Activated naive CD4-positive, alpha-beta T cell (primary cell): ENCODE results near the gene DNAJC25.
"Not testable (repeated sequence)": the region's sequence is repeated elsewhere in the genome, so short reads cannot be mapped to it uniquely, and the experiment has no call there.

Source experiments
- DNase-seq, 4 experiments: peaks; one replicate each; lab custom pipeline; 2025; lab: John Stamatoyannopoulos, UW

DNAJC25 gene

DNA sequence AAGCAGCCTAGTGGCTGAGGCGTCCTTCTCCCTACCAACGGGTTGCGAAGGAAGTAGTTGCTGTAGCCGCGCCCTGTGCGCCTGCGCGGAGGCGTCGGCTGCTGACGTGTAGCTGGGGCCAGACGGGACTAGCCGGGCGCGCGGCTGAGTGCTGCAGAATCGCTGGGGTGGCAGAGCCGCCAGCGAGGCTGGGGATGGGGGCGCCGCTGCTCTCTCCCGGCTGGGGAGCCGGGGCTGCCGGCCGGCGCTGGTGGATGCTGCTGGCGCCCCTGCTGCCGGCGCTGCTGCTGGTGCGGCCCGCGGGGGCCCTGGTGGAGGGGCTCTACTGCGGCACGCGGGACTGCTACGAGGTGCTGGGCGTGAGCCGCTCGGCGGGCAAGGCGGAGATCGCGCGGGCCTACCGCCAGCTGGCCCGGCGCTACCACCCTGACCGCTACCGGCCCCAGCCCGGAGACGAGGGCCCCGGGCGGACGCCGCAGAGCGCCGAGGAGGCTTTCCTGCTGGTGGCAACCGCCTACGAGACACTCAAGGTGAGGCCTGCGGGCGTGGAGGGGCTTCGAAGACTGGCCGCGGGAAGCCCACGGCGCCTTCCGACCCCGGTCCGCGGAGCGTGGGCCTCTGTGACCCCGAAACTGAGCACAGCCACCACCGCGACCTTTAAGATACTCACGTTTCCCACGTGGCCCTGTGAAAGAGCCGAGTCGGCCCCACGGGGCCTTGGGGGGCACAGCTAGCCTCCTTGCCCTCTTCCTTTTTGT, at the start of gene DNAJC25:
Gene DNAJC25, plus strand, starts transcription at position 121 of the 758 bp plus-strand sequence. Its CDS starts 74 bp downstream, at position 195.
- DNase-seq, result peak; percentile 84 to 93 (median 91)

DNA sequence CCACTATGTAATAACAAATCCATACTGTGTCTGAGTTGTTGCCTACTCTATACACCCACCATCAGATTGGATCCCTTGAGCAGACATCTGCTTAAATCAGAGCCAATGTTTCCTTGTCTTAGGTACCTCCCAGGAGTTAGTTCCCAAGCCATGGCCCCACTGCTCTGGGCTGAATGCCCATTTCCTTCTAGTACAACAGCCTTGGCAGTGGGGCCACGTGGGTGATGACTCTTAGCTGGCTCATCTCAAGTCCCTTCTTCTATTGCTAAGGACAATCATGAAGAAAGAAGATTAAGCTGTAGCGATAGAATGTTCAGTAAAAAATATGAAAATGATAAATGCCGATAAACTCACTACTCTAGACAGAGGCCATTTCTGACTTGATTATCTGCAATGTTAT, 48.2 kb upstream of the DNAJC25 start:
- no peak for DNase-seq

DNA sequence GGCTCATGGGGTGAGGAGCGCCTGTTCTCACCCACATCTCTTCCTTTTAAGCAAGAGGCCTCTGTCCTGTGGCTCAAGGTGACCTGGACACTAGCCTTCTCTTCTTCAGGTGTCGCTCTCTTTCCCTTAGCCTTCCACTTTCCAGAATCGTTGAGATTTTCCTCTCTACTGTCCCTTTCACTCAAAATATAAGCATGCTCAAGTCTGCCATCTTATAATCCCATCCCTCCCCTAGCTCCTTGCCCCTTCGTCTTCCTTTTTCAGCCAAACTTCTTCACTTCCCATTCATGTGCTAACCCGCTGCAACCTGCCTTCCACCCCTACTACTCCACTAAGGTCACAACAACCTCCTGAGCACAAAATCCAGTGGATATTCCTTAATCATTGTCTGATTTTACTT, 44.8 kb upstream of the DNAJC25 start:
- DNase-seq, result no peak

DNA sequence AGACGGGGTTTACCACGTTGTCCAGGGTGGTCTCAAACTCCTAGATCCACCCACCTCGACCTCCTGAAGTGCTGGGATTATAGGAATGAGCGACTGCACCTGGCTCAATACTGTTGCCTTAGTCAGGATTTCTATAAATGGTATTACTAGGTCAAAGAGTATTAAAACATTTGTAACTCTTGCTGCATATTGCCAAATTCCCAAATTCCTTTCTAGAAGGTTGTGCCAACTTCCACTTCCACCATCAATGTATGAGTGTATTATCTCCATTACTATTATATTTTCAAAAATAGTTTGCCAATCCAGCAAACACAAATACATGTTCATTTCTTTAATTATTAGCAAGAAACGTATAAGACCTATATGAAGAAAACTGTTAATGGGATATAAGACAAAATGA, 42.3 kb upstream of the DNAJC25 start:
- DNase-seq, result no peak

DNA sequence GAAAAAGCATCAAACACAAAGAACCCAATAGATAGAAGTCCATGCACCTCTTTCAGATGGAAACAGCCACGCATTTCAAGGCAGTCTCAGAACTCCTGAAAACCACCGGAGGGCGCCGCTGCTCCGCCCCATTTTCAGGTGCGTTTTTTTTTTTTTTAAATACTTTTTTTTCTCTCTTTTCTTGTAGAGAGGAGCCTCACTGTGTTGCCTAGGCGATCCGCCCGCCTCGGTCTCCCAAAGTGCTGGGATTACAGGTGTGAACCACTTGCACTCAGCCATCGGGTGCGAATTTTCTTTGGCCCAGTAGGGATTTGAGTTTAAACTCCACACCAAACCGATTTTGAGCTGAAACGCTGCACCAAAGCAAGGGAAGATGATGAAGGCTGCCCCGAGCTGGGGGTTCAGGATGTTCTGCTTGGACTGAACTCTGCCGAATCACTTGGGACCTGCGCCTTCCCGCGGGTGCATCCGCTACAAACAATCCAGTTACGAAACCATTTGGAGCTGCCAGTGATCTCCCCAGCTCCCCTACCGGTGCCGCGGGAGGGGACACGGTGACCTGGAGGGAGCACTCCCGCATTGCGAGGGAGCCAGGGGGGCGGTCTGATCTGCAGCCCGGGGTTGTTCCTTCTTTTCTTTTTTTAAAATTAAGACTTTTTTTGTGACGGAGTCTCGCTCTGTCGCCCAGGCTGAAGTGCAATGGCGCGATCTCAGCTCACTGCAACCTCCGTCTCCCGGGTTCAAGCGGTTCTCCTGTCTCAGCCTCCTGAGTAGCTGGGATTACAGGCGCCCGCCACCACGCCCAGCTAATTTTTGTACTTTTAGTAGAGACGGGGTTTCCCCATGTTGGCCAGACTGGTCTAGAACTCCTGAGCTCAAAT, 33.0 kb upstream of the DNAJC25 start:
- DNase-seq, result peak; percentile 11 to 47 (median 26)

DNA sequence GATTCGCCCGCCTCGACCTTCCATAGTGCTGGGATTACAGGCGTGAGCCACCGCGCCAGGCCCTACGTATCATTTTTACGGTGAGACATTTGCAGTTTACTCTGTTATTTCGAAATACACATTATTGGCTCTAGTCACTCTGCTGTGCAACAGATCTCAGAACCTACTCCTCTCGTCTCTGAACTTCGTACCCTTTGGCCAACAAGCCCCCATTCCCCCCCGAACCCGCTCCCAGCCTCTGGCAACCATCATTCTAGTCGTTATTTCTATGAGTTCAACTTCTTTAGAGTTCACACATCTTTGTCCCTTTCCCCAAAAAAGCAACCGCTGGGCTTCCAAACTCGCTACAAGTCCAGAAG, 32.4 kb upstream of the DNAJC25 start:
- DNase-seq, result no peak

DNA sequence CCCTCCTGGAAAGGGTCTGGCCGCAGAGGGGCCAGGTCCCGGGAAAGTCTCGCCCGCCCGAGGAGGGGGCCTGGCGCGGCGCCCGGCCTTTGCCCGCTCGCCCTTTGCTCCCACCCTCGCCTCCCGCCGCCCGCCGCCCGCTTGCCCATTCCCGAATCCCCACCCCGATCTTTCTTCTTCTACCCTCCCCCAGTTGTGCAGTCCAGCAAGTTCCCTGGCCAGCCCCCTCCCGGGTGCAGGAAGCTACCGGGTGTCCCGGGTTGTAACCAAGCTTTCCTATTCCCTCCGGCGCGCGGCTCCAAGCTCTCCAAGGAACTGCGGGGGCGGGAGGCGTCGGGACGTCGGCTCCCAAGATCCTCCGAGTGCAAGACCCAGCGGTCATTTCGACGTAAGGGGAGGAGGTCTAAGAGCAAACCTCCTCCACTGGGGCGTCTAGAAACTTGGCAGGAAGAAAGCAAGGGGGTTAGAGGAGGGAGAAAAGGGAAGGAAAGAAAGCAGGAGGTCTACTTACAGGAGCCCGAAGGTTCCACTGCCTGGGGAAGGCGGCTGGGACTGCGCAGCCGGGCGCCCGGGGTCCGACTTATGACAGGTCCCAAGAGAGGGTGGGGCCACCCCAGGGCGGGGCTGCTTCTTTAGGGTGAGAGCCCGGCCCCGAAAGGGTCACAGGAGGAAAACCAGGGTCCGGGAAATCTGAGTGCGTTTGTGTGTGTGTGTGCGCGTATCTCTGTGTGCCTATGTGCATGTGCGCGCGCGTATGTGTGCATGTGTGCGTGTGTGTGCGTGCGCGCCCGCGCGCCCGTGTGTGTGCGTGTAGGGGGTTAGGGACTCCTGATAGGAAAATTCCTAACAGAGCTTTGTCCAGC, 31.8 kb upstream of the DNAJC25 start, which contains the start of gene PTGR1:
Gene PTGR1, minus strand, starts transcription at position 556 of the 863 bp plus-strand sequence. CDS start 2,225 bp downstream, outside the sequence.
- DNase-seq, result peak in 1 of 4 experiments; percentile 5

- no peak for DNase-seq
These were observed 31.2 kb upstream of the DNAJC25 start for GRCh38 chr9:111599955-111600343.

DNA sequence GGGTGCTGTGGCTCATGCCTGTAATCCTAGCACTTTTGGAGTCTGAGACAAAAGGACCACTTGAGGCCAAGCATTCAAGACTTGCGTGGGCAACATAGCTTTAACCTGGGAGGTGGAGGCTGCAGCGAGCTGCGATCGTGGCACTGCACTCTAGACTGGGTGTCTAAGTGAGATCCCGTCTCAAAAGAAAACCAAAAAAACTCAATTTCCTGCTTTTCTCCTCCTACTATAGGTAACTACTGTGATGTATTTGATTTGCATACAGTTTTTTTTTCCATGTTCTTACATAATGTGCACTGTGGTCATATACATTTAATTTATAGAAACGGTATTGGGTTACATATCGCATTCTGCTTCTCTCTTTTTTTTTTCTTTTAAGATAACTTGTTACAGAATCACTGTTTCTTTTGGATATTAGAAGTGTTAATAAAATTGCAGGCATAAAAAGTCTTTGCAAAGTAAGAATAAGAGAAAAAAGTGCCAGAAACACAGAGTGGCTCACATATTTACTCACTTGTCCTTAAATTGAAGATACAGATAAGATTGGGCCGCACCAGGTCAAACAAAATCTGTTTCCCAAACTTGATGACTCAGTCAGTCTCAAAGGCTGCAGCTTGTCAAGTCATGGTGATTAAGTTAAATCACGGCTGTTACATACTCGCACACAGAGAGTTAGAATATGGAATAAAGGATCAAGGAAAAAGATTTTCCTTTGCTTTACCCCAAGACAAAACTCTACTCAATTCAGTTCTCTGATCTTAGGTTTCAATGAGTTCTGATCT, 29.7 kb upstream of the DNAJC25 start:
- DNase-seq, result no peak

GRCh38 chr9:111603041-111603440, 28.1 kb upstream of the DNAJC25 start:
- no peak for DNase-seq

- no peak for DNase-seq
These were observed 27.0 kb upstream of the DNAJC25 start for GRCh38 chr9:111604054-111604615.

DNA sequence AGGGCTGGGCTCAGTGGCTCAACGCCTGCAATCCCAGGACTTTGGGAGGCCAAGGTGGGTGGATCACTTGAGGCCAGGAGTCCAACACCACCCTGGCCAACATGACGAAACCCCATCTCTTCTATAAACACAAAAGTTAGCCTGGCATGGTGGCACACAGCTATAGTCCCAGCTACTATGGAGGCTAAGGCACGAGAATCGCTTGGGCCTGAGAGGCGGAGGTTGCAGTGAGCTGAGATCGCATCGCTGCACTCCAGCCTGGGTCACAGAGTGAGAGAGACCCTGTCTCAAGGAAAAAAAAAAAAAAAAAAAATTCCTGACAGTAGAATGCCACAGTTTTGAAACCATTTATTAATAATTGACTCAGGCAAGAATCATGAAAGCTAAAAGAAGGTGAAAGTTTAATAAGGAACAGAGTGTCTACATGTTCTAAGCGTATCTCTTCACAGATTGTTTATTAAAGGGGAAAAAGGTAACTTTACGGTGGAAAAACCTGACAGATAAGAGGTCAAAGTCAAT, 26.0 kb upstream of the DNAJC25 start:
- no peak for DNase-seq

DNA sequence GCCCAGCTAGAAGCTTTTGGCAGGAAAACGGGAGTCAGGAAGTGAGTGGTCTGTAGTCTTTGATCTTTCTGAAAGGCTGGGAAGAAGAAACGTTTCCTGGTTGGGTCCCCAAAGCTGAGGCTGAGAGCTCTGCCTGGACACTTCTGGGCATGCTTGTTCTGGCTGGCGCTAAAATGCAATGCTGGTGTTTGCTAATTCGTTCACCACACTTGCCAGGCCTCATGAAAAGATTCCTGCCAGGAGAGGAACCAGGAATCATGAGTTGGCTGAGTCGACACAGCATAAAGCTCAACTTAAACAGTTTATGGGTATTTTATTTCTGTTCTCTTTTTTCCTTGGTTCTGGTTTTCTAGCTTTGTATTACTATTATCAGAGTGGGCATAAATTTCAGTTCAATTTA, 21.0 kb upstream of the DNAJC25 start:
- no peak for DNase-seq

DNA sequence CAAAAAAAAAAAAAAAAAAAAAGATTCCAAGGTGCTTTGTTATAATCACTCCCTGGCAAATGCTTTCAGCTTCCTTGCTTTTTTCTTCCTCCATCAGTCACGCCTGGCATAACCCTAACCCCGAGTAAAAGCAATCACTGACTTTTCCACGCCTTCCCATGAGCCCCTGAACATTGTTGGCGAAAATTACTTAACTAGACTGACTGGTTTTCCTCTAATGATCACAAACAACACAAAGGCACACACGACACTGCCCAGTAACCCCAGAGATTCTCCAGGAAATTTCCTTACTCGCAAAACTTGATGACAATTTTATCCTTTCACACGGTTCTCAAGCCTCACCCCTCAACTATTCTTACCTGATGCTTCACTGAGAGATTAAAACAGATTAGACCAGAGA, 20.3 kb upstream of the DNAJC25 start:
- DNase-seq, result no peak

- DNase-seq, result no peak
These were observed 17.6 kb upstream of the DNAJC25 start for GRCh38 chr9:111613436-111614040.

DNA sequence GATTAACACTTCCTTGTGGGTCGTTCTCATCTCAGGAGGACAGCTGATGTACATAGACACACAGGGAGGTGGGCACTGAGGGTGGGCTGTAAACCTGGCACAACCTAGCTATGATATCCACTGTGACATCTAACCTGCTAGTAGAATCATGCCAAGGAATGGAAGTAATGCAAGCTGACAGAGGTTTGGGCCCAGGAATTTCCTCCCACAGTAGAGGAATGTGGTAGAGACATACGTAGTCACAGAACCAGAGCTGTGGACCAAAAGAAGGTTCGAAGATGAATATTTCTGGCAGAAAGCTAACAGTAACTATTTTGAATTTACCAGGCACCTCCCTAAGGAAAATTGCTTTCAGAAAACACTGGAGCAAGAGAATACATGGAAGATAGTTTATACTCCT, 15.2 kb upstream of the DNAJC25 start:
- DNase-seq, result no peak

DNA sequence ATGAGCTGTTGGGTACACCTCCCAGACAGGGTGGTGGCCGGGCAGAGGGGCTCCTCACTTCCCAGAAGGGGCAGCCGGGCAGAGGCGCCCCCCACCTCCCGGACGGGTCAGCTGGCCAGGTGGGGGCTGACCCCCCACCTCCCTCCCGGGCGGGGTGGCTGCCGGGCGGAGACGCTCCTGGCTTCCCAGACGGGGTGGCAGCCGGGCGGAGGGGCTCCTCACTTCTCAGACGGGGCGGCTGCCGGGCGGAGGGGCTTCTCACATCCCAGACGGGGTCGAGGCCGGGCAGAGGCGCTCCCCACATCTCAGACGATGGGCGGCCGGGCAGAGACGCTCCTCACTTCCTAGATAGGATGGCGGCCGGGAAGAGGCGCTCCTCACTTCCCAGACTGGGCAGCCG, 13.8 kb upstream of the DNAJC25 start:
- DNase-seq, result not testable (repeated sequence)

DNA sequence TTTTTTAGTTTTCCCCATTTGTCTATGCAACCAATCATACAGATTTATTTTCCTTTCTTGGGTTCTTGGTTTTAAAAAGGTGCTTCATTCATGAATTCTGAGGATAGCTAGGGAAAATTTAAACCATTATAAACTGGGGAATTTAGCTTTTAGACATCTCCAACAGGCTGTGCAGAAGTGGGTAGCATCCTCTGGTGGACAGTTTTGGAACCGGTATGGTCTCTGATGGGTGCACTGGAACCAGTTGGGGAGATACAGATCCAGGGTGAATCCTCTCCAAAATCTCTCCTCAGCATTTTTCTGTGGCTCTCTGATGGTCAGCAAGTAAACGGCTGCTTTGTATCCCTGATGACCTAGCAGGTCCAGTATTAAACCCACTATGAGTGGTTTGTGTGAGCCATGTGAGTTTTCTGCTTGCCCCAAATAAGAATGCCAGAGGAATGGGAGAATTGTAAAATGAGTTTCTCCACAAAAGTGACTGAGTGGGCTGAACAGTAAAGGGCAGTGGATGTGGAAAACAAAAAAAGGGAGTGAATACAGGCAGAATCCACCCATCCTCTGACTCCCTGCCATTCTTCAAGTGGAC, 9.1 kb upstream of the DNAJC25 start:
- no peak for DNase-seq

- no peak for DNase-seq
These were observed 8.5 kb upstream of the DNAJC25 start for GRCh38 chr9:111622626-111623025.
